GM10248 (cell line): ENCODE results near the gene RAD50.

Experiments used
- CTCF ChIA-PET: fragments of 300-600 bp; sonication (Branson Sonifier 250); formaldehyde crosslinking; extraction: SDS; loops from one replicate; lab custom pipeline; 2021; ENCODE audit warnings: antibody characterized with exemption; lab: Yijun Ruan, JAX
- POLR2A ChIA-PET: fragments of 350-650 bp; sonication (Branson Sonifier 250); formaldehyde crosslinking; extraction: SDS; loops from one replicate; lab custom pipeline; 2020; ENCODE audit warnings: antibody characterized with exemption; lab: Yijun Ruan, JAX
- DNase-seq: peaks from one replicate; pipeline ENCODE4 v3.0.0; 2012; ENCODE audit errors: extremely low spot score
- TF ChIP-seq, protein P1 (sequence below): IDR thresholded peaks from 2 replicates; pipeline ENCODE4 v1.5.1; 2012; ENCODE audit warnings: mild to moderate bottlenecking, low read depth; ENCODE audit errors: extremely low read depth, missing control alignments, control extremely low read depth

Gene RAD50

DNA sequence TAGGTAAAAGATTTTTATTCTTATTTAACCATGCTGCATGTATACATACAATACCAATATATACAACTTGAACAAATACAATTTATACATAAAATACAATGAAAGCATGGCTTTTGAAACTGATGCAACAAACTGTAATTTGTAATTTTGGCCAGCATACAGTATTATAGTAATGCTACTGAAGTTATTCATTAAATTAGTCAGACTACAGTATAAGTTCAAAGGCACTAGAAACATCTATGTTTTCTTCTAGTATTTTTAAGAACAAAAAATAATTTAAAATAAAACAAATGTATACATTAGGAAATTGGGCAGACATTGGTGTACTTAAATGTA, 135.8 kb downstream of the RAD50 start:
- TF ChIP-seq, protein P1, sequence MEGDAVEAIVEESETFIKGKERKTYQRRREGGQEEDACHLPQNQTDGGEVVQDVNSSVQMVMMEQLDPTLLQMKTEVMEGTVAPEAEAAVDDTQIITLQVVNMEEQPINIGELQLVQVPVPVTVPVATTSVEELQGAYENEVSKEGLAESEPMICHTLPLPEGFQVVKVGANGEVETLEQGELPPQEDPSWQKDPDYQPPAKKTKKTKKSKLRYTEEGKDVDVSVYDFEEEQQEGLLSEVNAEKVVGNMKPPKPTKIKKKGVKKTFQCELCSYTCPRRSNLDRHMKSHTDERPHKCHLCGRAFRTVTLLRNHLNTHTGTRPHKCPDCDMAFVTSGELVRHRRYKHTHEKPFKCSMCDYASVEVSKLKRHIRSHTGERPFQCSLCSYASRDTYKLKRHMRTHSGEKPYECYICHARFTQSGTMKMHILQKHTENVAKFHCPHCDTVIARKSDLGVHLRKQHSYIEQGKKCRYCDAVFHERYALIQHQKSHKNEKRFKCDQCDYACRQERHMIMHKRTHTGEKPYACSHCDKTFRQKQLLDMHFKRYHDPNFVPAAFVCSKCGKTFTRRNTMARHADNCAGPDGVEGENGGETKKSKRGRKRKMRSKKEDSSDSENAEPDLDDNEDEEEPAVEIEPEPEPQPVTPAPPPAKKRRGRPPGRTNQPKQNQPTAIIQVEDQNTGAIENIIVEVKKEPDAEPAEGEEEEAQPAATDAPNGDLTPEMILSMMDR: no peak
- no peak for DNase-seq
- ChIA-PET POLR2A (no interaction called here), CTCF (no interaction called here)
